ENCODE measurements around the gene RANBP10. TPM values are rescaled to one million over a fixed set of nuclear protein-coding genes. Genes with fewer than 3 reads are reported as not detected.
A peak's percentile ranks its signal among the peaks of the same experiment; 100 is the strongest.

The RANBP10 gene
- total and polyA plus RNA-seq, 9 of the 15 experiments (the other 6 are each of a cell fraction or from before 2014, with no cell fraction given): 0.61 to 19.3 (median 5.9) TPM

DNA sequence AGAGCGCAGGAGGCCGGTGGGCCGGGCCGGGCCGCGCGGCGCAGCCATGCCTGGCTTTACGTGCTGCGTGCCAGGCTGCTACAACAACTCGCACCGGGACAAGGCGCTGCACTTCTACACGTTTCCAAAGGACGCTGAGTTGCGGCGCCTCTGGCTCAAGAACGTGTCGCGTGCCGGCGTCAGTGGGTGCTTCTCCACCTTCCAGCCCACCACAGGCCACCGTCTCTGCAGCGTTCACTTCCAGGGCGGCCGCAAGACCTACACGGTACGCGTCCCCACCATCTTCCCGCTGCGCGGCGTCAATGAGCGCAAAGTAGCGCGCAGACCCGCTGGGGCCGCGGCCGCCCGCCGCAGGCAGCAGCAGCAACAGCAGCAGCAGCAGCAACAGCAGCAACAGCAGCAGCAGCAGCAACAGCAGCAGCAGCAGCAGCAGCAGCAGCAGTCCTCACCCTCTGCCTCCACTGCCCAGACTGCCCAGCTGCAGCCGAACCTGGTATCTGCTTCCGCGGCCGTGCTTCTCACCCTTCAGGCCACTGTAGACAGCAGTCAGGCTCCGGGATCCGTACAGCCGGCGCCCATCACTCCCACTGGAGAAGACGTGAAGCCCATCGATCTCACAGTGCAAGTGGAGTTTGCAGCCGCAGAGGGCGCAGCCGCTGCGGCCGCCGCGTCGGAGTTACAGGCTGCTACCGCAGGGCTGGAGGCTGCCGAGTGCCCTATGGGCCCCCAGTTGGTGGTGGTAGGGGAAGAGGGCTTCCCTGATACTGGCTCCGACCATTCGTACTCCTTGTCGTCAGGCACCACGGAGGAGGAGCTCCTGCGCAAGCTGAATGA lies 36.4 kb upstream of the RANBP10 start (continued):
- TF ChIP-seq FOXM1 (IDR thresholded peaks at IDR 0.05; ENCODE audit: low read depth): no peak
- peak; percentile 26; the same call in 1 of the 2 replicates for TF ChIP-seq FOXM1 (CRISPR knock-in tag; IDR thresholded peaks at IDR 0.05; ENCODE audit: low read depth)
- no peak for TF ChIP-seq ZNF140 (CRISPR knock-in tag; IDR thresholded peaks at IDR 0.05)
- no peak for TF ChIP-seq SAFB (IDR thresholded peaks at IDR 0.05; ENCODE audit: borderline replicate concordance, low read depth, low read length)
- no peak for TF ChIP-seq NFXL1 (CRISPR knock-in tag; IDR thresholded peaks at IDR 0.05)
- no peak for TF ChIP-seq LCOR (CRISPR knock-in tag; IDR thresholded peaks at IDR 0.05)
- TF ChIP-seq, protein P1, sequence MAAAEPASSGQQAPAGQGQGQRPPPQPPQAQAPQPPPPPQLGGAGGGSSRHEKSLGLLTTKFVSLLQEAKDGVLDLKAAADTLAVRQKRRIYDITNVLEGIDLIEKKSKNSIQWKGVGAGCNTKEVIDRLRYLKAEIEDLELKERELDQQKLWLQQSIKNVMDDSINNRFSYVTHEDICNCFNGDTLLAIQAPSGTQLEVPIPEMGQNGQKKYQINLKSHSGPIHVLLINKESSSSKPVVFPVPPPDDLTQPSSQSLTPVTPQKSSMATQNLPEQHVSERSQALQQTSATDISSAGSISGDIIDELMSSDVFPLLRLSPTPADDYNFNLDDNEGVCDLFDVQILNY (CRISPR knock-in tag; IDR thresholded peaks at IDR 0.05): no peak
- TF ChIP-seq SMARCE1 (IDR thresholded peaks at IDR 0.05): no peak
- TF ChIP-seq PHB (CRISPR knock-in tag; IDR thresholded peaks at IDR 0.05): no peak
- TF ChIP-seq NR4A1 (CRISPR knock-in tag; IDR thresholded peaks at IDR 0.05): no peak
- no peak for TF ChIP-seq NR4A1 (tag; IDR thresholded peaks at IDR 0.05)
- no peak for TF ChIP-seq ESRRA (IDR thresholded peaks at IDR 0.05; ENCODE audit: borderline replicate concordance, low read depth)
- TF ChIP-seq, protein P2, sequence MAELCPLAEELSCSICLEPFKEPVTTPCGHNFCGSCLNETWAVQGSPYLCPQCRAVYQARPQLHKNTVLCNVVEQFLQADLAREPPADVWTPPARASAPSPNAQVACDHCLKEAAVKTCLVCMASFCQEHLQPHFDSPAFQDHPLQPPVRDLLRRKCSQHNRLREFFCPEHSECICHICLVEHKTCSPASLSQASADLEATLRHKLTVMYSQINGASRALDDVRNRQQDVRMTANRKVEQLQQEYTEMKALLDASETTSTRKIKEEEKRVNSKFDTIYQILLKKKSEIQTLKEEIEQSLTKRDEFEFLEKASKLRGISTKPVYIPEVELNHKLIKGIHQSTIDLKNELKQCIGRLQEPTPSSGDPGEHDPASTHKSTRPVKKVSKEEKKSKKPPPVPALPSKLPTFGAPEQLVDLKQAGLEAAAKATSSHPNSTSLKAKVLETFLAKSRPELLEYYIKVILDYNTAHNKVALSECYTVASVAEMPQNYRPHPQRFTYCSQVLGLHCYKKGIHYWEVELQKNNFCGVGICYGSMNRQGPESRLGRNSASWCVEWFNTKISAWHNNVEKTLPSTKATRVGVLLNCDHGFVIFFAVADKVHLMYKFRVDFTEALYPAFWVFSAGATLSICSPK (IDR thresholded peaks at IDR 0.05; ENCODE audit: borderline replicate concordance): no peak
- TF ChIP-seq RBM17 (IDR thresholded peaks at IDR 0.05; ENCODE audit: borderline replicate concordance, low read depth, low read length): no peak
- TF ChIP-seq YY1 (IDR thresholded peaks at IDR 0.05; ENCODE audit: borderline replicate concordance in 1 of 3, control insufficient read depth in 1 of 3, extremely low read depth in 1 of 3, insufficient read depth in 3 of 3, insufficient read length in 1 of 3, insufficient replicate concordance in 2 of 3, low read depth in 1 of 3, low read length in 2 of 3): no peak
- no peak for TF ChIP-seq ELF1 (tag; IDR thresholded peaks at IDR 0.05)
- TF ChIP-seq, protein P3, sequence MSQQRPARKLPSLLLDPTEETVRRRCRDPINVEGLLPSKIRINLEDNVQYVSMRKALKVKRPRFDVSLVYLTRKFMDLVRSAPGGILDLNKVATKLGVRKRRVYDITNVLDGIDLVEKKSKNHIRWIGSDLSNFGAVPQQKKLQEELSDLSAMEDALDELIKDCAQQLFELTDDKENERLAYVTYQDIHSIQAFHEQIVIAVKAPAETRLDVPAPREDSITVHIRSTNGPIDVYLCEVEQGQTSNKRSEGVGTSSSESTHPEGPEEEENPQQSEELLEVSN (IDR thresholded peaks at IDR 0.05; ENCODE audit: borderline replicate concordance in 1 of 2, extremely low read depth in 1 of 2, insufficient read depth in 1 of 2, insufficient read length in 1 of 2, low read depth in 1 of 2, low read length in 1 of 2, poor library complexity in 1 of 2, severe bottlenecking in 1 of 2): peak; percentile 50 to 71
- no peak for TF ChIP-seq CCNT2 (IDR thresholded peaks at IDR 0.05; ENCODE audit: borderline replicate concordance, extremely low read depth, insufficient read length, low read depth, low read length)
- TF ChIP-seq GABPA (tag; conservative IDR thresholded peaks at IDR 0.05; ENCODE audit: low read depth): no peak
- no peak for TF ChIP-seq BMI1 (IDR thresholded peaks at IDR 0.05; ENCODE audit: low read length)
- no peak for TF ChIP-seq MCM7 (IDR thresholded peaks at IDR 0.05)
- TF ChIP-seq ZNF174 (CRISPR knock-in tag; IDR thresholded peaks at IDR 0.05): no peak
- TF ChIP-seq NELFE (IDR thresholded peaks at IDR 0.05; ENCODE audit: insufficient read depth, insufficient read length): no peak
- no peak for TF ChIP-seq ZNF316 (IDR thresholded peaks at IDR 0.05)
- TF ChIP-seq HEY1 (CRISPR knock-in tag; IDR thresholded peaks at IDR 0.05; ENCODE audit: borderline replicate concordance): no peak
